Left lung (tissue), 10 donors: ENCODE data around the gene USP20. TPM values are rescaled to one million over a fixed set of nuclear protein-coding genes. Genes with fewer than 3 reads are reported as not detected.

Source experiments
- ATAC-seq: fragments of 200-7000 bp; cut with Tn5 transposase; one replicate; pipeline ENCODE4 v1.9.1; 2020; ENCODE audit warnings: moderate library complexity
- DNase-seq, 4 donors: peaks; one replicate each; pipeline ENCODE4 v3.0.0-alpha.2; 2013 to 2020
- H3K27ac ChIP-seq, 2 donors: fragments of 200-600 bp; sonication (generic) in 1 of 2; one replicate each; pipeline versions ENCODE4 v1.5.0 to v1.8.0; 2020 to 2021
- H3K27me3 ChIP-seq, 2 donors: fragments of 200-600 bp; sonication (generic) in 1 of 2; one replicate each; pipeline versions ENCODE4 v1.5.0 to v1.8.0; 2020 to 2021
- H3K36me3 ChIP-seq, 2 donors: fragments of 200-600 bp; sonication (generic) in 1 of 2; one replicate each; pipeline versions ENCODE4 v1.5.0 to v1.8.0; 2020 to 2021
- H3K4me1 ChIP-seq, 2 donors: fragments of 200-600 bp; one replicate each; pipeline ENCODE4 v1.8.0; 2021
- H3K4me3 ChIP-seq, 2 donors: fragments of 200-600 bp; sonication (generic) in 1 of 2; one replicate each; pipeline versions ENCODE4 v1.5.0 to v1.8.0; 2020 to 2021; ENCODE audit warnings: mild to moderate bottlenecking in 1 of 2
- H3K9me3 ChIP-seq, 2 donors: fragments of 200-600 bp; sonication (generic) in 1 of 2; one replicate each; pipeline versions ENCODE4 v1.5.0 to v1.8.0; 2020 to 2021
- intact Hi-C, 2 donors: fragments of 100-400 bp; cut with DNase I; formaldehyde crosslinking; loops; one replicate each; pipeline versions ENCODE4 v1.11.2 to v1.14.2; 2022
- polyA plus RNA-seq, 6 donors: library from polyadenylated mRNA; unstranded; fragments of 120-200 nt; gene quantifications; one replicate each; pipeline ENCODE4 v1.2.1, GENCODE V29; 2013; ENCODE audit not compliant: insufficient read length in 6 of 6
- total RNA-seq, 2 donors: library from RNA; stranded (reverse); fragmentation: NEBNext Ultra II Directional; extraction: Animal tissue kit (Norgen Biotek cat#: 25700); gene quantifications; one replicate each; pipeline ENCODE4 v1.2.1, GENCODE V29; 2021
- TF ChIP-seq, protein P1 (sequence below), 2 donors: fragments of 200-600 bp; sonication (generic) in 1 of 2; IDR thresholded peaks; one replicate each; pipeline versions ENCODE4 v1.5.0 to v1.8.0; 2021; ENCODE audit warnings: antibody characterized with exemption in 2 of 2
- donor health status: DM: no; HTN: yes; CAD: no.
- donor health status: DM: no; HTN: no; CAD: no.

The USP20 gene
- total and polyA plus RNA-seq, 8 donors, result 16.7 to 24.6 (median 21.6) TPM

DNA sequence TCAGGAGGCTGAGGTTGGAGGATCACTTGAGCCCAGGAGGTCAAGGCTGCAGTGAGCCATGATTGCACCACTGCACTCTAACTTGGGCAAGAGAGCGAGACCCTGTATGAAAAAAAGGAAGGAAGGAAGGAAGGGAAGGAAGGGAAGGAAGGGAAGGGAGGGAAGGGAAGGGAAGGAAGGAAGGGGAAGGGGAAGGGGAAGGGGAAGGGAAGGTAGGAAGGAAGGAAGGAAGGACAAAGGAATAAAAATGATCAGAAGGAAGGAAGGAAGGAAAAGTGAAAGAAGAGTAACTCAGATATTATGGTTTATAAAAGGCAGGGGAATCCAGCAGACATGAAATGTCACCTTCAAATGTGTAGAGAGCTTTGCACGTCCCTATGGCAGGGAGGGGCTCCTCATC is 64.4 kb downstream of the USP20 start:
- H3K27ac ChIP-seq, result no peak overlapping the region
- H3K9me3 ChIP-seq, result no peaks in the 10 kb centered on the region
- ATAC-seq, result no peak
- no peak for DNase-seq
- peaks cover 0 to 85% of the 10 kb centered on the region in 2 donors for H3K36me3 ChIP-seq
- intact Hi-C loops, result loop anchor here in 1 of 2 donors (10.0 kb wide), 1 partner anchor 55 kb away; no protein-coding TSS in a partner anchor
- TF ChIP-seq, protein P1, sequence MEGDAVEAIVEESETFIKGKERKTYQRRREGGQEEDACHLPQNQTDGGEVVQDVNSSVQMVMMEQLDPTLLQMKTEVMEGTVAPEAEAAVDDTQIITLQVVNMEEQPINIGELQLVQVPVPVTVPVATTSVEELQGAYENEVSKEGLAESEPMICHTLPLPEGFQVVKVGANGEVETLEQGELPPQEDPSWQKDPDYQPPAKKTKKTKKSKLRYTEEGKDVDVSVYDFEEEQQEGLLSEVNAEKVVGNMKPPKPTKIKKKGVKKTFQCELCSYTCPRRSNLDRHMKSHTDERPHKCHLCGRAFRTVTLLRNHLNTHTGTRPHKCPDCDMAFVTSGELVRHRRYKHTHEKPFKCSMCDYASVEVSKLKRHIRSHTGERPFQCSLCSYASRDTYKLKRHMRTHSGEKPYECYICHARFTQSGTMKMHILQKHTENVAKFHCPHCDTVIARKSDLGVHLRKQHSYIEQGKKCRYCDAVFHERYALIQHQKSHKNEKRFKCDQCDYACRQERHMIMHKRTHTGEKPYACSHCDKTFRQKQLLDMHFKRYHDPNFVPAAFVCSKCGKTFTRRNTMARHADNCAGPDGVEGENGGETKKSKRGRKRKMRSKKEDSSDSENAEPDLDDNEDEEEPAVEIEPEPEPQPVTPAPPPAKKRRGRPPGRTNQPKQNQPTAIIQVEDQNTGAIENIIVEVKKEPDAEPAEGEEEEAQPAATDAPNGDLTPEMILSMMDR (IDR thresholded peaks at IDR 0.05), result no peak
- peaks cover 0 to 17% of the 10 kb centered on the region in 2 donors for H3K4me1 ChIP-seq
- no peaks in the 10 kb centered on the region for H3K27me3 ChIP-seq
- no peak overlapping the region for H3K4me3 ChIP-seq

GRCh38 chr9:129900263-129901027 is 65.2 kb downstream of the USP20 start:
- H3K27me3 ChIP-seq, result no peaks in the 10 kb centered on the region
- no peaks in the 10 kb centered on the region for H3K9me3 ChIP-seq
- TF ChIP-seq, protein P1 (IDR thresholded peaks at IDR 0.05), result no peak
- H3K4me1 ChIP-seq, result peaks cover 0 to 17% of the 10 kb centered on the region in 2 donors
- H3K36me3 ChIP-seq, result peaks cover 0 to 82% of the 10 kb centered on the region in 2 donors
- no peak overlapping the region for H3K4me3 ChIP-seq
- DNase-seq (no peak), ATAC-seq (no peak)
- intact Hi-C loops, result loop anchor here in 1 of 2 donors (10.0 kb wide), 1 partner anchor 54 kb away; no protein-coding TSS in a partner anchor
- H3K27ac ChIP-seq, result no peak overlapping the region

DNA sequence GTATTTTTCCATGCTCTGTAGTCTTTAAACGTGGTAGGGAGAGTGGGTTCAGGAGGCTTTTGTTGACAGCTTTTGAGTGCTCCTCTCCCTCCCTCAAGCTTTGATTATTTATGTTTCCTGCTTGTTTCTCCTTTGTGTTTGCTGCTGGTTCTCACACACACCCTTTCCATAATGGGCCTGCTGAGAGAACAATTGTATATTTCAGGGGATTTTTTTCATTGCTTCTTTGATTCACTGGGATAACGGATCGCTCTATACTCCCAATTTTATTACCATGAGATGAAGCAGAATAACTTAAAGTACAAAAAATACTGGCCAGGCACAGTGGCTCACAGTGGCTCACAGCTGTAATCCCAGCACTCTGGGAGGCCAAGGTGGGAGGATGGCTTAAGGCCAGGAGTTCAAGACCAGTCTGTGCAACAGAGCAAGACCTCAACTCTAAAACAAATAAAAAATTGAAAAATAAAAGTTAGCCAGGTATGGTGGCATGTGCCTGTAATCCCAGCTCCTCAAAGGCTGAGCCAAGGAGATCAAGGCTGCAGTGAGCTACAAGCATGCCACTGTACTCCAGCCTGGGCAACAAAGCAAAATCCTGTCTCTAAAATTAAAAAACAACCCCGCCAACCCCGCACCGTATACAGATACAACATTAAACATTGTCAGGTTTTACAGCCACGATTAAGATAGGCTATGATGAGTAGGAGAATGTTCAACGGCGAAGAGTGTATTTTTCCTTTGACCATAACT is 66.9 kb downstream of the USP20 start:
- no peak overlapping the region for H3K4me3 ChIP-seq
- no peak for ATAC-seq
- TF ChIP-seq, protein P1 (IDR thresholded peaks at IDR 0.05), result no peak
- peaks cover 0 to 84% of the 10 kb centered on the region in 2 donors for H3K36me3 ChIP-seq
- no peaks in the 10 kb centered on the region for H3K9me3 ChIP-seq
- peaks cover 0 to 17% of the 10 kb centered on the region in 2 donors for H3K4me1 ChIP-seq
- no peaks in the 10 kb centered on the region for H3K27me3 ChIP-seq
- peak overlapping the region in 1 of 2 donors; percentile 41 for H3K27ac ChIP-seq
- intact Hi-C loops, result loop anchor here in 1 of 2 donors (10.0 kb wide), 1 partner anchor 53 kb away; no protein-coding TSS in a partner anchor
- DNase-seq, result no peak

- H3K27ac ChIP-seq, result no peak overlapping the region
- H3K27me3 ChIP-seq, result no peaks in the 10 kb centered on the region
Observed at GRCh38 chr9:129902740-129903134, 67.5 kb downstream of the USP20 start.

More at GRCh38 chr9:129902740-129903134, 67.5 kb downstream of the USP20 start:
- no peak overlapping the region for H3K4me3 ChIP-seq
- DNase-seq (no peak), ATAC-seq (no peak)
- intact Hi-C loops, result loop anchor here in 1 of 2 donors (10.0 kb wide), 1 partner anchor 52 kb away; no protein-coding TSS in a partner anchor
- no peaks in the 10 kb centered on the region for H3K9me3 ChIP-seq
- peaks cover 0 to 17% of the 10 kb centered on the region in 2 donors for H3K4me1 ChIP-seq
- TF ChIP-seq, protein P1 (IDR thresholded peaks at IDR 0.05), result no peak
- peaks cover 0 to 90% of the 10 kb centered on the region in 2 donors for H3K36me3 ChIP-seq
